HL-60 (cell line): ENCODE results near the gene ALX4.

ENCODE experiments used
- DNase-seq, 2 experiments: peaks; one replicate each; pipeline ENCODE4 v3.0.0-alpha.2; 2010 to 2020; ENCODE audit warnings: low read depth in 1 of 2, low spot score in 1 of 2
- H3K27ac ChIP-seq: fragments of 250-450 bp; sonication (Bioruptor Pico); replicated peaks from 2 replicates; pipeline ENCODE4 v1.5.1; 2020; ENCODE audit warnings: mild to moderate bottlenecking, moderate library complexity
- H3K27me3 ChIP-seq: fragments of 250-450 bp; sonication (Bioruptor Pico); 2 replicates; pipeline ENCODE4 v1.5.1; 2021; ENCODE audit warnings: mild to moderate bottlenecking, moderate library complexity; ENCODE audit not compliant: insufficient read depth, poor library complexity, severe bottlenecking
- H3K4me3 ChIP-seq: replicated peaks from 2 replicates; pipeline ENCODE4 v1.5.1; 2011; ENCODE audit warnings: mild to moderate bottlenecking, control low read depth, low read length; ENCODE audit not compliant: insufficient read depth
- GABPA ChIP-seq: IDR thresholded peaks from 2 replicates; pipeline ENCODE4 v1.6.1; 2012; ENCODE audit warnings: low read depth
- POLR2AphosphoS5 ChIP-seq: IDR thresholded peaks from 2 replicates; pipeline ENCODE4 v1.6.1; 2012; ENCODE audit warnings: low read depth
- SPI1 ChIP-seq: IDR thresholded peaks from 2 replicates; pipeline ENCODE4 v1.6.1; 2012; ENCODE audit warnings: low read depth, mild to moderate bottlenecking, borderline replicate concordance
- TF ChIP-seq, protein P1 (sequence below): IDR thresholded peaks from 2 replicates; pipeline ENCODE4 v1.6.1; 2012; ENCODE audit warnings: low read depth; ENCODE audit not compliant: insufficient replicate concordance
- TF ChIP-seq, protein P2 (sequence below): IDR thresholded peaks from one replicate; pipeline ENCODE4 v1.5.1; 2011; ENCODE audit warnings: low read length, control low read depth, inconsistent platforms; ENCODE audit not compliant: insufficient read depth

ALX4 gene

DNA sequence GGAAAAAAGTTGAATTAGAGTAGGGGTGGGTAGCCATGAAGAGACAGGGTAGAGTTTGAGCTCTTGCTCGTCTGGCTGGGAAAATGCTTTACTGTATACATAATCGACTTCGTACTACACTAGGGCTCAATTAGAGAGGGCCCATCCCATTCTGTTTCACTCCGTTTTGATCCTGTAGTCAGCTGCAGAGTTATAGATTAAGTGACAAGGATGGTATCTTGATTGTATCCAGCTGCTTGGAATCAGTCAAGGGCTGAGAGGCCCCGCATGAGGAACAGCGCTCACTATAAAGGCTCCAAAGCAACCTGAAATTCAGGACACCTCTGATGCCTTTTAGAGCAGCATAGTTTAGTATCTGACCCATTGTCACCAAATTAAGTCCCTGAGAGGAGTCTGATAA is 81.6 kb downstream of the ALX4 start:
- Histone ChIP-seq H3K4me3 (no peak overlapping the region), H3K27ac (no peak overlapping the region), H3K27me3 (no peaks in the 10 kb centered on the region)
- TF ChIP-seq POLR2AphosphoS5 (no peak), SPI1 (no peak), GABPA (no peak)
- TF ChIP-seq, protein P1, sequence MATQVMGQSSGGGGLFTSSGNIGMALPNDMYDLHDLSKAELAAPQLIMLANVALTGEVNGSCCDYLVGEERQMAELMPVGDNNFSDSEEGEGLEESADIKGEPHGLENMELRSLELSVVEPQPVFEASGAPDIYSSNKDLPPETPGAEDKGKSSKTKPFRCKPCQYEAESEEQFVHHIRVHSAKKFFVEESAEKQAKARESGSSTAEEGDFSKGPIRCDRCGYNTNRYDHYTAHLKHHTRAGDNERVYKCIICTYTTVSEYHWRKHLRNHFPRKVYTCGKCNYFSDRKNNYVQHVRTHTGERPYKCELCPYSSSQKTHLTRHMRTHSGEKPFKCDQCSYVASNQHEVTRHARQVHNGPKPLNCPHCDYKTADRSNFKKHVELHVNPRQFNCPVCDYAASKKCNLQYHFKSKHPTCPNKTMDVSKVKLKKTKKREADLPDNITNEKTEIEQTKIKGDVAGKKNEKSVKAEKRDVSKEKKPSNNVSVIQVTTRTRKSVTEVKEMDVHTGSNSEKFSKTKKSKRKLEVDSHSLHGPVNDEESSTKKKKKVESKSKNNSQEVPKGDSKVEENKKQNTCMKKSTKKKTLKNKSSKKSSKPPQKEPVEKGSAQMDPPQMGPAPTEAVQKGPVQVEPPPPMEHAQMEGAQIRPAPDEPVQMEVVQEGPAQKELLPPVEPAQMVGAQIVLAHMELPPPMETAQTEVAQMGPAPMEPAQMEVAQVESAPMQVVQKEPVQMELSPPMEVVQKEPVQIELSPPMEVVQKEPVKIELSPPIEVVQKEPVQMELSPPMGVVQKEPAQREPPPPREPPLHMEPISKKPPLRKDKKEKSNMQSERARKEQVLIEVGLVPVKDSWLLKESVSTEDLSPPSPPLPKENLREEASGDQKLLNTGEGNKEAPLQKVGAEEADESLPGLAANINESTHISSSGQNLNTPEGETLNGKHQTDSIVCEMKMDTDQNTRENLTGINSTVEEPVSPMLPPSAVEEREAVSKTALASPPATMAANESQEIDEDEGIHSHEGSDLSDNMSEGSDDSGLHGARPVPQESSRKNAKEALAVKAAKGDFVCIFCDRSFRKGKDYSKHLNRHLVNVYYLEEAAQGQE: no peak
- TF ChIP-seq, protein P2, sequence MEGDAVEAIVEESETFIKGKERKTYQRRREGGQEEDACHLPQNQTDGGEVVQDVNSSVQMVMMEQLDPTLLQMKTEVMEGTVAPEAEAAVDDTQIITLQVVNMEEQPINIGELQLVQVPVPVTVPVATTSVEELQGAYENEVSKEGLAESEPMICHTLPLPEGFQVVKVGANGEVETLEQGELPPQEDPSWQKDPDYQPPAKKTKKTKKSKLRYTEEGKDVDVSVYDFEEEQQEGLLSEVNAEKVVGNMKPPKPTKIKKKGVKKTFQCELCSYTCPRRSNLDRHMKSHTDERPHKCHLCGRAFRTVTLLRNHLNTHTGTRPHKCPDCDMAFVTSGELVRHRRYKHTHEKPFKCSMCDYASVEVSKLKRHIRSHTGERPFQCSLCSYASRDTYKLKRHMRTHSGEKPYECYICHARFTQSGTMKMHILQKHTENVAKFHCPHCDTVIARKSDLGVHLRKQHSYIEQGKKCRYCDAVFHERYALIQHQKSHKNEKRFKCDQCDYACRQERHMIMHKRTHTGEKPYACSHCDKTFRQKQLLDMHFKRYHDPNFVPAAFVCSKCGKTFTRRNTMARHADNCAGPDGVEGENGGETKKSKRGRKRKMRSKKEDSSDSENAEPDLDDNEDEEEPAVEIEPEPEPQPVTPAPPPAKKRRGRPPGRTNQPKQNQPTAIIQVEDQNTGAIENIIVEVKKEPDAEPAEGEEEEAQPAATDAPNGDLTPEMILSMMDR: no peak
- no peak for DNase-seq

DNA sequence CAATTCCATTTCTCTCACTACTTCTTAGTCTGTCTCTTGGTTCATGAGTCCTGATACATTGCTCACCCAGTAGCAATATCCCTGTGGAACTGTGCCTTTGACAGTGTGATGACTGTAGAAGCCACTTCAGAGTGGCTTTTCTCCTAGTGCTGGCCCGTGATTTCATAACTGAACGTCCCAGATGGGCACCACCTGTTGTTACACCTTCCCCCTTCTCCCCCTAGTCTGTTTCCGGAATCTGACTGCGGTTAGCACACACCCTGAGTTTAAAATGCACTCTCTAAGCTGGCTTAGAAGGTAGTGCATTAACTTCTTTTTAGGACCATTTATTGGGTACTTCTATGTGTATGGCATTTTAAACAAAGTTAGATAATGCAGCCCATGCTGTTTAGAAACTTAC is 83.0 kb downstream of the ALX4 start:
- no peak for DNase-seq
- TF ChIP-seq, protein P2: no peak
- TF ChIP-seq, protein P1: no peak
- TF ChIP-seq POLR2AphosphoS5 (no peak), GABPA (no peak), SPI1 (no peak)
- H3K27me3 ChIP-seq: no peaks in the 10 kb centered on the region
- H3K27ac ChIP-seq: no peak overlapping the region
- no peak overlapping the region for H3K4me3 ChIP-seq

DNA sequence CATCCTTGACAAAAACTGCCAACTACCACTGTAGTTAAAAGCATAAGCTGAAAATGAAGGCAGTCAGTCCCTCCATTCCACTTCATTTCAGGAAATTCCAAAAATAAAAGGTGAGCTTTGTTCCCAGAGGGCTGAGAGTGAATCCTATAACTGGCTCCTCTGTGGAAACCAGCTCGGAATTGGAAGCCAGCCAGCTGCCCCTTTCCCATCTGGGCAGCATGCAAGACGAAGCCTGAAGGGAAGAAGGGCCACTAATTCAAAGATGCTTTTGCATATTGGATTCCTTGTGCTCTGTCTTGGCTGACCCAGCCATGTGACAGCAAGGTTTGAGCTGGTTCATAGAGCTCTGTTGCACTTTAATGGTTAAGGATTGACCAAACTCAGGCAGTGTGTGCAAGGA is 83.4 kb downstream of the ALX4 start:
- Histone ChIP-seq H3K27ac (no peak overlapping the region), H3K4me3 (no peak overlapping the region), H3K27me3 (no peaks in the 10 kb centered on the region)
- DNase-seq: no peak
- TF ChIP-seq POLR2AphosphoS5: no peak
- TF ChIP-seq, protein P2: no peak
- TF ChIP-seq GABPA: no peak
- no peak for TF ChIP-seq SPI1

DNA sequence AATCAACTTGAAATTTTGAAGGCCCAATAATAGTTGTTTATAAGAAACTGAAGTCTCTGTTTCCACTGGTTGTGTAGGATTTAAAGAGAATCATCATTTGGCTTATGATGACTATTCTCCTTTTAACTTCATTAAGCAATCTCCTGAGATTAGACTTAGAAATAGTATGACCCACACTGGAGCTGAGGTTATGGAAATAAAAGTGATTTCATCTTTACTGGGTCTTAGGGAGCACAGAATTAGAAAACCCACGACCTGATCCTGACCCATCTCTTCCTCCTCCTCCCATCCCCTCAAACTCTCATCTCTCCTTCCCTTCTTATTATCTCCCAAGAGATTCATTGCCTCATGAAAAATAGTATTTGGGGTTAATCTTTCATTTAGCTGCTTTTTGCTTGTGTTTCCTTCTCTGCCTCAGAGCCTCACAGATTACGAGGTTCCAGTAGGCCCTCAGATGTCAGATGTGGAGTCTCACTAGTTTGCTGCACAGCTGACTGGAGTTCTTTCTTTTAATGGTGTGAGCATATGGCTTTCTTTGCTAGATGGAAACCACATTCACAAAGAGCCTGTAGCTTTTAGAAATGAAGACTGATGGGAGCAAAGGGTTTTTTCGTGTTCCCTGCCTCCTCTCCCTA is 85.0 kb downstream of the ALX4 start:
- Histone ChIP-seq H3K27ac (no peak overlapping the region), H3K27me3 (no peaks in the 10 kb centered on the region), H3K4me3 (no peak overlapping the region)
- DNase-seq: no peak
- TF ChIP-seq POLR2AphosphoS5 (no peak), SPI1 (no peak), GABPA (no peak)
- TF ChIP-seq, protein P1: no peak
- TF ChIP-seq, protein P2: no peak
